ENCODE measurements around the gene CCDC57.

DNA sequence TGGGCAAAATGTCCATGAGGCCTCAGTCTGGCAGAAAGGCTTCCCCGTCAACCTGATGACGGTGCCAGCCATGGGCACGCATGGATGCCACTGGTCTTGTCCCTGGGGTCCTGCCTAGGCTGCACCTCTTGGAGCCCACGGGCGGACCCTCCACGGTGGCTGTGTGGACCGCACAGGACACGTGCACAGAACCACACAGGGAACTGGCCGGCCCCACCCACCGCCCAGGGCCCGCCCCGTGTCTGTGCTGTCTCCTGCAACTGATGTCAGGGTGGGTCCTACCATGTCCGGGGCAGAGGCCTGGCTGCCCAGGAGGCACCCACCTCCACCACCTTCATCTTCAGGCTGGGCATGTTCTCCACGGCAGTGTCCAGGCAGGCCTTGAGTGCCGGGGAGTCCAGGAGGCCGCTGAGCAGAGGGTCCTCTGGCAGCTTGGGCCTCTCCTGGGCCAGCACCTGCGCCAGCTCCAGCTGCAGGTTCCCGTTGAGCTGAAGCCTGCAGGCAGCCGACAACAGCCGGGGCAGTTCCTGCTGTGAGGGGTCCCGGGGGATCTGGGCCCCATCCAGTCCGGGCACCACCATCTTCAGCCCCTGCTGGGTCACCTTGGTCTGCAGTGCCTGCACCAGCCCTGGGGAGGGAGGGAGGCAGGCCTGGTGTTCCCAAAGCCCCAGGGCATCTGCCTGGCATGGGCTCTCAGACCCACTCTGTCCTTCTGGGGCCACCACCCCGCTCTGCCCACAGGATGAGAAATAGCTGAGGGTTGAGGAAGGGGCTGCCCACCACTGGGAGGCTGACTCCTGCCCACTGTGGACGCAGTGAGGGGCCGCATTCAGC lies 126.5 kb downstream of the CCDC57 start:
- TF ChIP-seq POLR2A (IDR thresholded peaks at IDR 0.05; ENCODE audit: low read depth, low read length) (no peak), CEBPB (IDR thresholded peaks at IDR 0.05; ENCODE audit: low read depth, low read length) (no peak), BHLHE40 (IDR thresholded peaks at IDR 0.05; ENCODE audit: low read depth, low read length) (no peak), RAD21 (IDR thresholded peaks at IDR 0.05; ENCODE audit: low read length) (no peak)
- TF ChIP-seq, protein P1, sequence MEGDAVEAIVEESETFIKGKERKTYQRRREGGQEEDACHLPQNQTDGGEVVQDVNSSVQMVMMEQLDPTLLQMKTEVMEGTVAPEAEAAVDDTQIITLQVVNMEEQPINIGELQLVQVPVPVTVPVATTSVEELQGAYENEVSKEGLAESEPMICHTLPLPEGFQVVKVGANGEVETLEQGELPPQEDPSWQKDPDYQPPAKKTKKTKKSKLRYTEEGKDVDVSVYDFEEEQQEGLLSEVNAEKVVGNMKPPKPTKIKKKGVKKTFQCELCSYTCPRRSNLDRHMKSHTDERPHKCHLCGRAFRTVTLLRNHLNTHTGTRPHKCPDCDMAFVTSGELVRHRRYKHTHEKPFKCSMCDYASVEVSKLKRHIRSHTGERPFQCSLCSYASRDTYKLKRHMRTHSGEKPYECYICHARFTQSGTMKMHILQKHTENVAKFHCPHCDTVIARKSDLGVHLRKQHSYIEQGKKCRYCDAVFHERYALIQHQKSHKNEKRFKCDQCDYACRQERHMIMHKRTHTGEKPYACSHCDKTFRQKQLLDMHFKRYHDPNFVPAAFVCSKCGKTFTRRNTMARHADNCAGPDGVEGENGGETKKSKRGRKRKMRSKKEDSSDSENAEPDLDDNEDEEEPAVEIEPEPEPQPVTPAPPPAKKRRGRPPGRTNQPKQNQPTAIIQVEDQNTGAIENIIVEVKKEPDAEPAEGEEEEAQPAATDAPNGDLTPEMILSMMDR (conservative IDR thresholded peaks at IDR 0.05; ENCODE audit: low read depth, low read length), result no peak

Measured in IMR-90 (cell line).